ENCODE measurements around the gene SKA3. TPM values are rescaled to one million over a fixed set of nuclear protein-coding genes. Genes with fewer than 3 reads are reported as not detected.
"Not testable (repeated sequence)": the region's sequence is repeated elsewhere in the genome, so short reads cannot be mapped to it uniquely, and the experiment has no call there.

Gene SKA3
- under 1 TPM in 2 of 4 donors, not detected in 2; 0.13 to 0.24 TPM for total RNA-seq

GRCh38 chr13:21176215-21176981 lies at the start of gene SKA3, which contains the start of gene MRPL57:
SKA3 (minus strand) TSS chr13:21176552; CDS start chr13:21176477, 75 bp downstream.
MRPL57 (plus strand) TSS chr13:21176658; CDS start chr13:21176917, 259 bp downstream.
- TF ChIP-seq CTCF (IDR thresholded peaks at IDR 0.05 in 4 of 5, conservative IDR thresholded peaks at IDR 0.05 in 1 of 5) = peak in 3 of 5 experiments; percentile 10 to 51 (median 27)
- TF ChIP-seq POLR2A (IDR thresholded peaks at IDR 0.05) = peak; percentile 83 to 85
- Histone ChIP-seq H3K4me1 (peaks cover 12 to 21% of the 10 kb centered on the region in 2 donors), H3K27me3 (no peaks in the 10 kb centered on the region), H3K36me3 (no peaks in the 10 kb centered on the region), H3K27ac (peak within 1 kb of the TSS; percentile 87 to 95 (median 92)), H3K9me3 (no peaks in the 10 kb centered on the region), H3K4me3 (peak within 1 kb of the TSS; percentile 71 to 97 (median 84))
- DNase-seq (peak; percentile 83 to 91), ATAC-seq (peak; percentile 98)
- in situ Hi-C loops (cut with MboI; ENCODE audit: low sequenced_read_pairs in 4 of 4) = no loop called here
- intact Hi-C loops (cut with DNase I; ENCODE audit: low total_unique reads) = loop anchor here (2.0 to 5.0 kb wide), 2 partner anchors 234 to 301 kb away; no protein-coding TSS in a partner anchor

GRCh38 chr13:21225082-21225481 lies 48.7 kb upstream of the SKA3 start:
- Histone ChIP-seq H3K4me3 (no peak overlapping the region), H3K36me3 (no peaks in the 10 kb centered on the region), H3K27me3 (no peaks in the 10 kb centered on the region), H3K27ac (no peak overlapping the region), H3K9me3 (peaks cover 0 to 3% (median 0%) of the 10 kb centered on the region in 3 donors), H3K4me1 (no peaks in the 10 kb centered on the region)
- no peak for ATAC-seq
- DNase-seq = no peak
- in situ Hi-C loops (cut with MboI; ENCODE audit: low sequenced_read_pairs in 4 of 4) = no loop called here
- no peak for TF ChIP-seq CTCF (IDR thresholded peaks at IDR 0.05 in 4 of 5, conservative IDR thresholded peaks at IDR 0.05 in 1 of 5)
- no peak for TF ChIP-seq POLR2A (IDR thresholded peaks at IDR 0.05)
- intact Hi-C loops (cut with DNase I; ENCODE audit: low total_unique reads) = no loop called here

- no peak for DNase-seq
- no peaks in the 10 kb centered on the region for H3K27me3 ChIP-seq
- no peak for ATAC-seq
- H3K9me3 ChIP-seq = peaks cover 0 to 3% (median 0%) of the 10 kb centered on the region in 3 donors
- TF ChIP-seq POLR2A (IDR thresholded peaks at IDR 0.05) (no peak), CTCF (IDR thresholded peaks at IDR 0.05 in 4 of 5, conservative IDR thresholded peaks at IDR 0.05 in 1 of 5) (no peak)
- no peak overlapping the region for H3K27ac ChIP-seq
- no peak overlapping the region for H3K4me3 ChIP-seq
- intact Hi-C loops (cut with DNase I; ENCODE audit: low total_unique reads) = no loop called here
- in situ Hi-C loops (cut with MboI; ENCODE audit: low sequenced_read_pairs in 4 of 4) = no loop called here
- no peaks in the 10 kb centered on the region for H3K36me3 ChIP-seq
- H3K4me1 ChIP-seq = no peaks in the 10 kb centered on the region
Observed at GRCh38 chr13:21221268-21221667, 44.9 kb upstream of the SKA3 start.

GRCh38 chr13:21219716-21220115 lies 43.4 kb upstream of the SKA3 start:
- H3K27ac ChIP-seq; ATAC-seq; H3K4me1 ChIP-seq; H3K4me3 ChIP-seq; H3K27me3 ChIP-seq; intact Hi-C loops (cut with DNase I; ENCODE audit: low total_unique reads); in situ Hi-C loops (cut with MboI; ENCODE audit: low sequenced_read_pairs in 4 of 4); H3K36me3 ChIP-seq; DNase-seq; H3K9me3 ChIP-seq: not testable (repeated sequence)

GRCh38 chr13:21219036-21219381 lies 42.7 kb upstream of the SKA3 start:
- TF ChIP-seq CTCF (IDR thresholded peaks at IDR 0.05 in 4 of 5, conservative IDR thresholded peaks at IDR 0.05 in 1 of 5) (no peak), POLR2A (IDR thresholded peaks at IDR 0.05) (no peak)
- H3K9me3 ChIP-seq = peaks cover 0 to 3% (median 0%) of the 10 kb centered on the region in 3 donors
- H3K36me3 ChIP-seq = no peaks in the 10 kb centered on the region
- intact Hi-C loops (cut with DNase I; ENCODE audit: low total_unique reads) (no loop called here), in situ Hi-C loops (cut with MboI; ENCODE audit: low sequenced_read_pairs in 4 of 4) (no loop called here)
- no peaks in the 10 kb centered on the region for H3K4me1 ChIP-seq
- DNase-seq = no peak
- no peak overlapping the region for H3K4me3 ChIP-seq
- H3K27ac ChIP-seq = no peak overlapping the region
- ATAC-seq = no peak
- H3K27me3 ChIP-seq = peaks cover 0 to 4% (median 3%) of the 10 kb centered on the region in 3 donors
